MCF 10A (cell line): ENCODE results near the gene C18orf32. TPM values are rescaled to one million over a fixed set of nuclear protein-coding genes. Genes with fewer than 3 reads are reported as not detected.
A peak's percentile ranks its signal among the peaks of the same experiment; 100 is the strongest.

Experiments used
- BruUV-seq: library from RNA; stranded (reverse); fragments of 400-500 nt; replicated peaks from 2 replicates; lab custom pipeline; 2021; lab: Mats Ljungman, UMichigan
- CTCF ChIA-PET: fragments of 300-600 bp; sonication (Branson Sonifier 250); formaldehyde crosslinking; extraction: SDS; loops from one replicate; lab custom pipeline; 2021; ENCODE audit warnings: antibody characterized with exemption, inconsistent platforms; lab: Yijun Ruan, JAX
- POLR2A ChIA-PET: fragments of 300-600, 350-650 bp; sonication (Branson Sonifier 250); formaldehyde crosslinking; extraction: SDS; loops from one replicate; lab custom pipeline; 2020; ENCODE audit warnings: antibody characterized with exemption, inconsistent platforms; lab: Yijun Ruan, JAX
- DNase-seq: peaks from one replicate; pipeline ENCODE4 v3.0.0-alpha.2; 2018; ENCODE audit not compliant: unreplicated experiment
- H3K27ac Mint-ChIP-seq: one replicate; pipeline ENCODE4 v1.8.0; 2022; ENCODE audit warnings: mild to moderate bottlenecking, low read depth, mixed read lengths; ENCODE audit not compliant: unreplicated experiment
- H3K27me3 Mint-ChIP-seq: one replicate; pipeline ENCODE4 v1.8.0; 2022; ENCODE audit warnings: mixed read lengths; ENCODE audit not compliant: insufficient read depth, unreplicated experiment
- H3K36me3 Mint-ChIP-seq: one replicate; pipeline ENCODE4 v1.8.0; 2022; ENCODE audit warnings: mild to moderate bottlenecking, moderate library complexity, mixed read lengths; ENCODE audit not compliant: insufficient read depth, unreplicated experiment
- H3K4me1 Mint-ChIP-seq: one replicate; pipeline ENCODE4 v1.8.0; 2022; ENCODE audit warnings: mixed read lengths; ENCODE audit not compliant: insufficient read depth, unreplicated experiment
- H3K4me3 Mint-ChIP-seq: one replicate; pipeline ENCODE4 v1.8.0; 2022; ENCODE audit warnings: mild to moderate bottlenecking, moderate library complexity, mixed read lengths; ENCODE audit not compliant: unreplicated experiment
- H3K9me3 Mint-ChIP-seq: one replicate; pipeline ENCODE4 v1.8.0; 2022; ENCODE audit warnings: mixed read lengths; ENCODE audit not compliant: unreplicated experiment
- intact Hi-C: fragments of 100-400 bp; cut with micrococcal nuclease; formaldehyde crosslinking; loops from 2 replicates; pipeline ENCODE4 v1.14.1; 2022
- total RNA-seq: library from RNA; stranded (reverse); gene quantifications from 2 replicates; pipeline ENCODE4 v1.2.3, GENCODE V29; 2022
- TF ChIP-seq, protein P1 (sequence below): fragments of 200-600 bp; IDR thresholded peaks from one replicate; pipeline ENCODE4 v1.8.0; 2022; ENCODE audit warnings: antibody characterized with exemption, mild to moderate bottlenecking; ENCODE audit not compliant: unreplicated experiment

The C18orf32 gene
- total RNA-seq, 1 experiment from 2014 or later = 28.9 TPM

GRCh38 chr18:49494660-49495059, 7.6 kb upstream of the C18orf32 start:
- CTCF ChIA-PET = interaction anchor here (0.6 kb wide), 1 partner anchor 848 kb away, joined by 4 read pairs; no protein-coding TSS in a partner anchor
- peaks cover 16% of the 10 kb centered on the region for H3K4me1 Mint-ChIP-seq
- no peaks in the 10 kb centered on the region for H3K27me3 Mint-ChIP-seq
- TF ChIP-seq, protein P1, sequence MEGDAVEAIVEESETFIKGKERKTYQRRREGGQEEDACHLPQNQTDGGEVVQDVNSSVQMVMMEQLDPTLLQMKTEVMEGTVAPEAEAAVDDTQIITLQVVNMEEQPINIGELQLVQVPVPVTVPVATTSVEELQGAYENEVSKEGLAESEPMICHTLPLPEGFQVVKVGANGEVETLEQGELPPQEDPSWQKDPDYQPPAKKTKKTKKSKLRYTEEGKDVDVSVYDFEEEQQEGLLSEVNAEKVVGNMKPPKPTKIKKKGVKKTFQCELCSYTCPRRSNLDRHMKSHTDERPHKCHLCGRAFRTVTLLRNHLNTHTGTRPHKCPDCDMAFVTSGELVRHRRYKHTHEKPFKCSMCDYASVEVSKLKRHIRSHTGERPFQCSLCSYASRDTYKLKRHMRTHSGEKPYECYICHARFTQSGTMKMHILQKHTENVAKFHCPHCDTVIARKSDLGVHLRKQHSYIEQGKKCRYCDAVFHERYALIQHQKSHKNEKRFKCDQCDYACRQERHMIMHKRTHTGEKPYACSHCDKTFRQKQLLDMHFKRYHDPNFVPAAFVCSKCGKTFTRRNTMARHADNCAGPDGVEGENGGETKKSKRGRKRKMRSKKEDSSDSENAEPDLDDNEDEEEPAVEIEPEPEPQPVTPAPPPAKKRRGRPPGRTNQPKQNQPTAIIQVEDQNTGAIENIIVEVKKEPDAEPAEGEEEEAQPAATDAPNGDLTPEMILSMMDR = no peak
- H3K27ac Mint-ChIP-seq = no peak overlapping the region
- H3K4me3 Mint-ChIP-seq = no peak overlapping the region
- intact Hi-C loops = no loop called here
- POLR2A ChIA-PET = interaction anchor here (0.6 to 3.2 kb wide), 2 partner anchors 8 to 556 kb away, joined by 3 to 17 read pairs; partner anchors contain the start of gene C18orf32
- DNase-seq = no peak
- H3K9me3 Mint-ChIP-seq = no peaks in the 10 kb centered on the region
- no TSS peak for BruUV-seq
- H3K36me3 Mint-ChIP-seq = peaks cover 30% of the 10 kb centered on the region

DNA sequence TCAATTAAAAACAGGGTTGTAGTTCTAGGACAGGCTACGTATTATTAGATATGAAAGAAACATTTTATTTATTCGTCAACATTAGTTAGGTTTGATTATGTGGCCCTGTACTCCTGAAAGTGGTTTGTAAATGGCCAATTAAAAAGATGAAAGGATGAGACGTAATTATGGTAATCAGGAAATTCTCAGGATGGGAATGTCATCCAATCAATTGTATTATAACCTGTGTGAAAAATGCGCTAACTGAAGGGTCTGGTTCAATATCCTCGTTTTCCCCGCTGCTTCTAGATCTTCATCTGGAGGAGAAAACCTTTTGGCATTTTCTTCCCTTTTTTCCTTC, 5.6 kb upstream of the C18orf32 start:
- Mint-ChIP-seq H3K4me1 (peaks cover 26% of the 10 kb centered on the region), H3K27me3 (no peaks in the 10 kb centered on the region), H3K4me3 (peak overlapping the region; percentile 99), H3K36me3 (peaks cover 50% of the 10 kb centered on the region), H3K27ac (peak overlapping the region; percentile 99), H3K9me3 (no peaks in the 10 kb centered on the region)
- intact Hi-C loops = no loop called here
- POLR2A ChIA-PET = interaction anchor here (1.0 kb wide), 1 partner anchor 10 kb away, joined by 4 read pairs; no protein-coding TSS in a partner anchor
- CTCF ChIA-PET = interaction anchor here (1.1 kb wide), 1 partner anchor 366 kb away, joined by 4 read pairs; no protein-coding TSS in a partner anchor
- DNase-seq = no peak
- TF ChIP-seq, protein P1 = no peak
- no TSS peak for BruUV-seq

DNA sequence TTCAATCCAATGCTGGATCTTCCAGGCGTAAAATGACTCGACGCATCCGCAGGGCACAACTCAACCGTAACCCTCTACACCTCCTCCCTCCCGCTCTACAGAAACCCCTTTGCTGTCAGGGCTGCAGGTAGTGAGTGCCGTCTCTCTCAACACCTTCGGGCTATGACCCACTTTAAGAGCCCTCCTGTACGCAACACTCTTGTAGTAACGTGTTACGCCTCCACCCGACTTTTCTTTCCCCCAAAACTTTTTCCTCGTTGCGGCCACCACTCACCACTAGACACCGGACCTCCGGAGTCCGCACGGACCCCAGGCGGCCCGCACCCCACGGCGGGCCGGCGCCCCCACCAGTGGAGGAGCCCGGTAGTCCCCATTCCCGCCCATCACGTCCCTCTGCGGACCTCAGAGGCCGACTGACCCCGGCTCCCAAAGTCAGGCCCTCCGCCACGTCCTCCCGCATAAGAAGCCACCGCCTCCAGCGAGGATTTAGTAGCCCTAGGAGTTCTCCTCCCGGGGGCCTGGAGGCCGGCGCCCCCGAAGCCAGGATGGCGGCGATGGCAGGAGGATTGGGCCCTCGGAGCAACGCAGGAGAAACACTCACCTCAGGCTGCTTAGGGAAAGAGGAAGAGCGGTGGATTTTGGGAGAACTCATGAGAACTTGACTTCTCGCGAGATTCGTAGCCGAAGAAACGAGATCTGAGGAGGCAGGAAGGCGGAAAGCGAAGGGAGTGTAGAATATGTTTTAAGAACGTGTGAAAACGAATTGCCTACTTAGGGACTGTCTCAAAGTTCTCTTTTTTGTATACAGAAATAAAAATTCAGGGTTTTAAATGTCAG, 5.0 kb upstream of the C18orf32 start, which contains the start of gene RPL17:
Gene RPL17 (minus strand): TSS at position 609 of the 837 bp plus-strand sequence.
- TF ChIP-seq, protein P1 = no peak
- Mint-ChIP-seq H3K4me3 (peak within 1 kb of the TSS; percentile 99), H3K36me3 (peaks cover 56% of the 10 kb centered on the region), H3K27me3 (no peaks in the 10 kb centered on the region), H3K27ac (peak within 1 kb of the TSS; percentile 99), H3K9me3 (no peaks in the 10 kb centered on the region), H3K4me1 (peaks cover 26% of the 10 kb centered on the region)
- POLR2A ChIA-PET = interaction anchor here (1.0 to 1.5 kb wide), 4 partner anchors 16 to 320 kb away, joined by 3 to 12 read pairs (median 6); no protein-coding TSS in a partner anchor
- CTCF ChIA-PET = no interaction called here
- no TSS peak for BruUV-seq
- intact Hi-C loops = no loop called here
- peak; percentile 99 for DNase-seq

- TF ChIP-seq, protein P1 = no peak
These were observed 4.5 kb upstream of the C18orf32 start for GRCh38 chr18:49491534-49491856.

More at GRCh38 chr18:49491534-49491856, 4.5 kb upstream of the C18orf32 start:
- no TSS peak for BruUV-seq
- DNase-seq = no peak
- Mint-ChIP-seq H3K9me3 (no peaks in the 10 kb centered on the region), H3K27me3 (no peaks in the 10 kb centered on the region), H3K36me3 (peaks cover 62% of the 10 kb centered on the region), H3K4me3 (peak overlapping the region; percentile 99), H3K27ac (peak overlapping the region; percentile 99), H3K4me1 (peaks cover 26% of the 10 kb centered on the region)
- ChIA-PET CTCF (interaction anchor here (0.6 kb wide), 1 partner anchor 49 kb away, joined by 5 read pairs; no protein-coding TSS in a partner anchor), POLR2A (interaction anchor here (0.8 to 1.5 kb wide), 8 partner anchors 9 to 790 kb away, joined by 3 to 12 read pairs (median 4); partner anchors contain the start of gene MBD1)
- intact Hi-C loops = no loop called here
